AG08395 (cell line): ENCODE data around the gene CBFB.

Source experiments
- DNase-seq: peaks from one replicate; pipeline ENCODE4 v3.0.0; 2012; ENCODE audit warnings: mixed read lengths, low spot score

Gene CBFB

DNA sequence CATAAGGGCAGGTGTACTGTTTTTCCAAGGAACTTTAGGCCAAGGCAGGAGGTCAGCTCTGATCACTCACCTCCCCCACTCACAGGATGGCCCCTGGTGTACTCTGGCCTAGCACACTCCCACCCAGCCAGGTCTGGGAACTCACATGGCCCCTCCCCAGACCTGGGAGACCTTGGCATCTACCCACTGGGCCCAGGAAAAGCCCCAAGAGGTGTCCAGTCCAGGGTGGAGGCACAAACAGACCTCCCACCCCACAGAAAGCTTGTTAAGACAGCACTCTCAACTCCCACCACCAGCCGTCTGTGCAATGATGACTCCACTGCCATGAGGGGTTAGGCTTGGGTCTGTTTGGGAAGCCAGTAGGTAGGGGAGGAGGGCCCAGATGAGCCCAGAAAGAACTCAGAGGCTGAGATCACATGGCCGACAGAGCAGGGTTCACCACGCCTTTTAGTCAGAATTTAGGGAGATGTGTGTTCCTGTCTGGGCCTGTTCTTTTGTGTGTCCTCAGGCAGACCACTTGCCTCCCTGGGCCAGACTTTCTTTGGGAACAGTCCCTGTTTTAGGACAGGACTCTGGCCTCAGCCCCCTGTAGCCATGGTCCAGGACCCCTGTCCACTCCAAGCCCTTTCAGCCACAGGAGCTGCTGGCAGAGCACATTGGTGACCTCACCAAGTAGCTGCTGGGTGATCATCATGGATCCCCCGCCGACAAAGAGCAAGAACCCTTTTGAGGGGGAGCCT is 12.1 kb upstream of the CBFB start:
- no peak for DNase-seq

DNA sequence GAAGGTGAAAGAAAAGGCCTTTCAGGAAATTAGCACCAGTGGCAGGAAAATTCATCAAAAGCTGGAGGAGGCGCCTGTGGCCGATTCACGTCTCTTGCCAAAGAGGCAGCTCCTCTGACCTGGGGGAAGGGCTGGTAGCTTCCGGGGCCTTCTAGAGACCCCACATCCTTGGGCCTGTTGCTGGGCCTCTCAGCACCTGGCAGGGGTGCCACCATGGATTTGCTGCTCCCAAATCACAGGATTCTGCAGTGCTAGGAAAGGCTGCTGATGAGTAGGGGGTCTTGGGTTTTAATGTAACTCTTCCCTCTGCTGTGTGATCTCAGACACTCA is 11.6 kb upstream of the CBFB start:
- DNase-seq, result no peak

DNA sequence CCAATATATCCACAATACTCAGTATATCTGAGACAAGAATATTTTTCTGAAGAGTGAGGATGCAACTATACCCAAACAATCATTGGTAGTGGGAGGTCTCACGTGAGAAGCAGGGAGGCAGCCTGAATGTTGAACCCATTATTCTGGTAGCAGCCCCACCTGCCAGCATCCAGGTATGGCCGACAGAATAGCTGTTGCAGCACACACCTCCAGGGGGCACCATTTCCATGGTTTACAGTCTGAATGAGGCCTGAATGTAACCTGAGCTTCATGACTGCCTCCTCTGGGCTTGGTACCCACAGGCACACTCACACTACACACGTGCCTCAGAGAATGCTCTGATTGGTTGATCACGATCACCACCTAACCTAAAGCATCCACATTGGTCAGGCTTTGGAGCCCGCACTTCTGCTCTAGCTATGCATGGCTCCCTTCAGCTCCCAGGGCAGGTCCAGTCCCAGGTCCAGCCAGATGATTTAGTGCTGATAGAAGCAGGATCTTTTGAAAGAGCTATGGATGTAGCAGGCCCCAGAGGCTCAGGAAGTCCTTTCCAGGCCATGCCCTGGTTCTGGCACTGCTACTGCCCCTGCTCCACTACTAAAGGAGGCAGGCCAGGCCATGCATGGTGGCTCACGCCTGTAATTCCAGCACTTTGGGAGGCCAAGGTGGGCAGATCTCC is 11.0 kb upstream of the CBFB start:
- peak; percentile 86 for DNase-seq

DNA sequence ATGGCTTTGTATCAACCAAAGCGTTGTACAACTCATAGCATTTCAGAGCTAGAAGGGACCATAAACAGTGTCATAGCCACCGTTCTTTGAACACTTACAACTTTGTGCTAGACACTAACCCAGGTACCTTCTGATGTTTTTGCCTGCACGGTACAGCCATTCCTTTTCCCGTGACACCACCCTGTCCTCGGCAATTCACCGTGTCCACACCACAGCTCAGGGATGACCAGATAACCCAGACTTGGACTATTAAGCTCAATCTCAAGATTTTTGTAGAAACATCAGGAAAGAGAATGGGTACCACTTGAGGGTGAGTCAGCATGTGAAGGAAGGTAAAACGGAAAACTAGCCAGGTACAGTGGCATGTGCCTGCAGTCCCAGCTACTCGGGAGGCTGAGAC is 9.8 kb upstream of the CBFB start:
- DNase-seq, result no peak

DNA sequence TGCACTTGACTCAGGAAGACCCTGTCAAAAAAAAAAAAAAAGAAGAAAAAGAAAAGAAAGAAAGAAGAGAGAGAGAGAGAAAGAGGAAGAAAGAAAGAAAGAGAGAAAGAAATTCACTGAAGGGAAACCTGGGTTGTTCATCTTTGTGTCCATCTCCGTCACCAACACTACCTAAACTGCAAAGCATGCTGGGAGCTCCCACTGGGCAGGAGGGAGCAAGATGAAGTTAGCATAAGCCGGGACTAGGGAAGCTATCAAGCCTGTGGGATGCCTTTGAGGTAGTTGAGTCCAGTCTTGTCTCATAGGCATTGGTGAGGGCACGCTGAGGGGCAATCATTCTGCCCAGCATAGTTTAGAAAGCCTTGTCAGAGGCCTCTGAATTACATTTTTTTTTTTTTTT is 7.6 kb upstream of the CBFB start:
- no peak for DNase-seq

- DNase-seq, result peak; percentile 38
These were observed 6.3 kb upstream of the CBFB start for GRCh38 chr16:67022531-67023214.

- DNase-seq, result no peak
These were observed 5.3 kb upstream of the CBFB start for GRCh38 chr16:67023689-67024088.

DNA sequence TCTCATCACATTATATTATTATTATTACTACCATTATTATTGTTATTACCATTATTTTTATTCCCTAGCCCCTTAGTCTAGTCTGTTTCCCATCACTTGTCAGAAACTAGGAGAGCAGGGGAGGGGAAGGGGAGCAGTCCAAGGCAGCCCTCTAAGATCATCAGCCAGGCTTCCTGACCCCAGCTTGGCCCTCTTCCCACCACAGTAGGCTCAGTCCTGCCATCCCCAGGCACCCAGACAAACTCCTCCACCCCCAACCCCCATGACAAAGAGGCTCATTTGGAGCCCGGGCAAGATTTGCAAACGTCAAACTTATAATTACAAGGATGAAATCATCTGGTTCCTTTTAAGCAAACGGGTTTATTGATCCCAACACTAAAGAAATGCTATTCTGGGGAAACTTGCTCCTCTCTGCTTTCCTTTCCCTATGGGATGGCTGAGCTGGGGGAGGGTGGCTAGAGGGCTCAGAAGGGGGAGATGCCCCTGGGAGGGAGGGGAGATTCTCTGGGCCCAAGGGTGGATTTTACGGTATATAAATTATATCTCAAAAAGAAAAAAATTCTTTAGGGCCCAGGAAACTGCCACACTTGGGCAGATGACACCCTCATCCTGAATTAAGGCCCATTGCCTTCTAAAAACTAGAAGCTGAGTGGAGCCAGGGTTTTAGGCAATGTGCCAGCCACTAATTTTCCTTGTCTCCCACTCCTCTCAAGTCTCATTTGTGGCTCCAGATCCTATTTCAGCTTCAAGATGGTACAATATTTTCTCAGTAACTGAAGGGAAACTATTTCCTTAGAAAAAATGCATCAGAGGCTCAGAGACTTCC is 4.4 kb upstream of the CBFB start:
- DNase-seq, result no peak

GRCh38 chr16:67025210-67025550 is 3.8 kb upstream of the CBFB start:
- DNase-seq, result no peak

- DNase-seq, result no peak
These were observed 2.4 kb upstream of the CBFB start for GRCh38 chr16:67026570-67026969.

DNA sequence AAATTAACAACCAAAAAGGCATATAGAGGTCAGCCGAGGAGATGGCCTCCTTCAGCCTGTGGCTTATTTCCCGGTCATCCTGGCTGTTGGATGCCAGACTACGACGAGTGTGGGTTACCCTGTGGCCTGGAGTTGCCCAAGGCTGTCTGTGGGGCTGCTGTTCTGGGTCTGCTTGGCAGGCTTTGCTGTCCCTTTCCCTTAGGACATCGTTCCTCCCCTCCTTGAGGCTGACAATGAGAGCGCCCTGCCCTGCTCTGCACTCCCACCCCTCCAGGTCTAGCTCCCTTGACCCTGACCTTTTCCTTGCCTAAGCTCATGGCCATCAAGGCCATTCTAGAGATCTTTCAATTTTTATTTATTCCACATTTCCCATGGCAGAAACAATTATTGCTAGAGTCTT is 1.9 kb upstream of the CBFB start:
- DNase-seq, result no peak

GRCh38 chr16:67028167-67028695 is 718 bp upstream of the CBFB start:
- no peak for DNase-seq

DNA sequence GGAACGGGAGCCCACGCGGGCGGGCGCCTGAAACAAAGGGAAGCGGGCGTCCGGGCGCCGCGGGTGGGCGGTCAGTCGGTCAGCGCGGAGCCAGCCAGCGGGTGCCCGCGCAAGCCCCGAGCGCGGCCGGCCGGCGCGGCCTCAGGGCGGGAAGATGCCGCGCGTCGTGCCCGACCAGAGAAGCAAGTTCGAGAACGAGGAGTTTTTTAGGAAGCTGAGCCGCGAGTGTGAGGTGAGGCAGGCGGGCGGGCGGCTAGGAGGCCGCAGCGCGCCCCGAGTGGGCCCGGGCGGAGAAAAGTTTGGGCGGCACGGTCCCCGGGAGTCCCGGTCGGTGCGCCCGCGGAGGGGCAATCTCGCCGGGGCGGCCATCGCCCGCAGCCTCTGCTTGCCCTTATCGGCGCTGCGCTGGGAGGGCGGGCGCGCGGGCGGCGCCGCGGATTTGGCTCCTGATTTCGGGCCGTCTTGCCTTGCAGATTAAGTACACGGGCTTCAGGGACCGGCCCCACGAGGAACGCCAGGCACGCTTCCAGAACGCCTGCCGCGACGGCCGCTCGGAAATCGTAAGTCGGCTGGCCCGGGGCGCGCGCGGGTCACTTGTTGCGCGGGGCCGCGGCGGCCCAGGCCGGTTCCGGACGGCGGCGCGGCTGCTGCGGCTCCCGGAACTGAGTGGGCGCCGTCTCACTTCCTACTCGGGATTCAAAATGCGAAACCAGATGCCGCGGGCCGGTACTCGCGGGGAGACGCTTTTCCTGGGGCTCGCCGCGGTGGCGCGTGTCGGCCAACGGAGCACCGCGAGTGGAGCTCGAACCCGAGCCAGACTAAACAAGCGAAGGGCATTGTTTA is 526 bp downstream of the CBFB start:
- peak; percentile 62 for DNase-seq

DNA sequence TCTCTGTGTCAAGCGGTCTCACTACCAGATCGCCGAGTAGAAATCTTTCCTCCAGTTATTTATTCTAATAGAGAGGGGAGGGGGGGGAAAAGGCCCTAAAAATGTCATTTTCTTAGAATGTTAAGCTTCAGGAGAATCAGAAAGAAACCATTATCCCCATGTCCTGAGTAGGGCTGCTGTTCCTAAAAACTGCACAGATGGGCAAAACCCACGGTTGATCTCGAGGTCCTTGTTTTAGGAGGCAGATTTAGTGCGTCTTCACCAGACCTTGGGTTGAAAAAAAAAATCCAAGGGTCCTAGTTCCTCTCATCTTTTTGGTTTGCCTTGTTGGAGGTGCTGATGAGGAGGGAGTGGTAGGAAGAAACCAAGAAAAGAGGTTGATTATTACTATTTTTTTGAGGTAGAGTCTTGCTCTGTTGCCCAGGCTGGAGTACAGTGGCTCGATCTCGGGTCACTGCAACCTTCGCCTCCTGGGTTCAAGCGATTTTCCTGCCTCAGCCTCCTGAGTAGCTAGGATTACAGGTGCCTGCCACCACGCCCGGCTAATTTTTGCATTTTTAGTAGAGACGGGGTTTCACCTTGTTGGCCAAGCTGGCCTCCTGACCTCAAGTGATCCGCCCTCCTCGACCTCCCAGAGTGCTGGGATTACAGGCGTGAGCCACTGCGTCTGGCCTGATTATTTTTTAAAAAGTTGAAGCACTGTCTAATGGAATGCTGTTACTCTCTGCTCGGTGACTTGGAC is 1.4 kb downstream of the CBFB start:
- DNase-seq, result no peak

GRCh38 chr16:67034487-67034886 is 5.5 kb downstream of the CBFB start:
- no peak for DNase-seq

GRCh38 chr16:67035364-67035763 is 6.4 kb downstream of the CBFB start:
- no peak for DNase-seq

DNA sequence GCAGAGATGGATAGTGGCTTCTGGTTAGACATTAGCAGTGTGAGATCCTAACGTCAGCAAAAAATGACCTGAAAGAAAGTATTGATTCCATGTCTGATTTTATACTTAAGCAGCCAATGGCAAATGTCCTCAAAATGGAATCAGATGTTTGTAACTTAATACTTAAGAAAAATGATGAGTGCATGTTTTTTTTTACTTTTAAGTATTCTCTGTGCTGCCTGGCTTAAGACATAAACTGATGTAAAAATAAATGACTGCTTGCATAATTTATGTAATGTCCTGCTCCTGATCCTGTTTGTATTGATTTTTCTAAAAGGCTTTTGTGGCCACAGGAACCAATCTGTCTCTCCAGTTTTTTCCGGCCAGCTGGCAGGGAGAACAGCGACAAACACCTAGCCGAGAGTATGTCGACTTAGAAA is 7.4 kb downstream of the CBFB start:
- no peak for DNase-seq

DNA sequence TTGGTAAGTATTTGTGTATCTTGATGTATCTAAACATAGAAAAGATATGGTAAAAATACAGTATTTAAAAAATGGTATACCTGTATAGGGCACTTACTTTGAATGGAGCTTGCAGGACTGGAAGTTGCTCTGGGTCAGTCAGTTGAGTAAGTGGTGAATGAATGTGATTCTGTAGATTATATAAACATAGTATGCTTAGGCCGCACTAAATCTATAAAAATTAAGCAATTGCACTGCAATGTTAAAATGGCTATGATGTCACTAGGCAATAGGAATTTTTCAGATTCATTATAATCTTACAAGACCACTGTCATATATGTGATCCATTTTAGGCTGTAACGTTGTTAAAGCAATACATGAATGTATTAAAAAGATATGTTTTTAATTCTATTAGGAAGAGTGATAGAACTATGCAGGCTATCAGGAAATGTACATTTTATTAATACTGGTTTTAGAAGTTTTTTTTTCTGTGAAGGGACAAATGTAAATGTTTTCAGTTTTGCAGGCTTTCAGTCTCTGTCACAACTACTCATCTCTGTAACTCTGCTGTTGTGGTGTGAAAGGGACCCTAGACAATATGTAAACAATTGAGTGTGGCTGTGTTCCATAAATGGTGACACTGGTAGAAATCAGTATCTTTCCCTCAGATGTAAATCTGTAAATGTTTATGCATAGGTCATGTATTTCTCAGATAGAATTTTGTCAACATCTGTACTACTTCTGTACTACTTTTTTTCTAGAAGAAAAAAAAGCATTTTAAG is 10.5 kb downstream of the CBFB start:
- DNase-seq, result no peak

GRCh38 chr16:67040166-67040565 is 11.2 kb downstream of the CBFB start:
- no peak for DNase-seq

GRCh38 chr16:67040906-67041305 is 12.0 kb downstream of the CBFB start:
- no peak for DNase-seq
